ENCODE results near the gene CD209. TPM values are rescaled to one million over a fixed set of nuclear protein-coding genes. Genes with fewer than 3 reads are reported as not detected.
"Not testable (repeated sequence)": the region's sequence is repeated elsewhere in the genome, so short reads cannot be mapped to it uniquely, and the experiment has no call there.

CD209 gene
- total RNA-seq, 1 donor from 2014 or later = 7.5 TPM

DNA sequence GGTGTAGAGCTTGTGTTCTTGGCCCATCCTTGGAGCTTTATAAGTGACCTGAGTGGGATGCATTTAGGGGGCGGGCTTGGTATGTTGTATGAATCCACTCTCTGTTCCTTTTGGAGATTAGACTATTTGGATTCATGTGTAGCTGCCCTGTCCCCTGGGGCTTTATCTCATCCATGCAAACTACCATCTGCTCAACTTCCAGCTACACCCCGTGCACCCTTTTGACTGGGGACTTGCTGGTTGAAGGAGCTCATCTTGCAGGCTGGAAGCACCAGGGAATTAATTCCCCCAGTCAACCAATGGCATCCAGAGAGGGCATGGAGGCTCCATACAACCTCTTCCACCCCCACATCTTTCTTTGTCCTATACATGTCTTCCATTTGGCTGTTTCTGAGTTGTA is 21.8 kb upstream of the CD209 start:
- no peak for DNase-seq (ENCODE audit: low spot score)

- no peak for DNase-seq (ENCODE audit: low spot score)
Measured at GRCh38 chr19:7767487-7767886, 20.2 kb upstream of the CD209 start.

DNA sequence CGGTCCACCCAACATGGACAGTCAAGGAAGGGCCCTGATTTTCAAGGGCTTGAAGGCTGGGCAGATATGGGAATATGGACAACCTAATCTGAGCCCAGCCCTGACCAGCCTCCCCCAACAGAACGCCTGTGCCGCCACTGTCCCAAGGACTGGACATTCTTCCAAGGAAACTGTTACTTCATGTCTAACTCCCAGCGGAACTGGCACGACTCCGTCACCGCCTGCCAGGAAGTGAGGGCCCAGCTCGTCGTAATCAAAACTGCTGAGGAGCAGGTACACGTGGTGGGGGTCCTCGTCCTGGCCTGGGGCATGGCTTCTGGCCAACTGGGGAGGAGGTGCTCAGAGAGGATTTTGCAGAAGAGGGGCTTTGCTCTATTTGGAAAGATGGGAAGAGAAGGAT is 19.2 kb upstream of the CD209 start:
- DNase-seq (ENCODE audit: low spot score) = no peak

- not testable (repeated sequence) for DNase-seq (ENCODE audit: low spot score)
Measured at GRCh38 chr19:7765043-7765442, 17.7 kb upstream of the CD209 start.

GRCh38 chr19:7764157-7764556 is 16.8 kb upstream of the CD209 start:
- DNase-seq (ENCODE audit: low spot score) = not testable (repeated sequence)

GRCh38 chr19:7763696-7764095 is 16.4 kb upstream of the CD209 start:
- no peak for DNase-seq (ENCODE audit: low spot score)

DNA sequence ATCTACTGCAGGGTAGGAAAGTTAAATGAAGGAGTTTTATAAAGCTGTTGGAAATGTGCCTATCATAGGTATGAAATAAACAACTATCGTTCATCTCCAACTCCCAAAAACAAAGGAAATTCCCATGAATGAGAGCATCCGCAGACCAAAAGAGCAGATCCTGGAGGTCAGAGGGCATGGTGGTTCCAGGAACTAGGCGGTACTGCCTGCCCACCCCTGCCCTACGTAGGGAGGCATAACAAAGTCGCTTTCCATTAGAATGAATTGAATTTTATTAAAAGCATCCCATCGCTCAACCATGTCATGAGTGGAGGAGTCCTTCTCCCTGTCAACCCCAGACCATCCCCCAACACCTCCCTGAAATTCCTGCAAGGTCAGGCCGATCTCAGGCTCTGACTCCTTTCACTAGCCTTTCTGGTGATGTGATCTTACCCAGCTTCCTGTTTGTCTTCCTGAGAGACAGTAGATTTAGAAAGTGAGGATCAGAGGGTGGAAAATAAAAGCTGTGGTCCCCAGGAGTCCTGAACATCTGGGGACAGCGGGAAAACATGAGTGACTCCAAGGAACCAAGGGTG is 15.5 kb upstream of the CD209 start, which contains the start of gene CLEC4M:
Gene CLEC4M (plus strand): TSS at position 525 of the 575 bp plus-strand sequence. CDS start 24 bp downstream, at position 549.
- DNase-seq (ENCODE audit: low spot score) = no peak

- no peak for DNase-seq (ENCODE audit: low spot score)
Measured at GRCh38 chr19:7759156-7759555, 11.8 kb upstream of the CD209 start.

DNA sequence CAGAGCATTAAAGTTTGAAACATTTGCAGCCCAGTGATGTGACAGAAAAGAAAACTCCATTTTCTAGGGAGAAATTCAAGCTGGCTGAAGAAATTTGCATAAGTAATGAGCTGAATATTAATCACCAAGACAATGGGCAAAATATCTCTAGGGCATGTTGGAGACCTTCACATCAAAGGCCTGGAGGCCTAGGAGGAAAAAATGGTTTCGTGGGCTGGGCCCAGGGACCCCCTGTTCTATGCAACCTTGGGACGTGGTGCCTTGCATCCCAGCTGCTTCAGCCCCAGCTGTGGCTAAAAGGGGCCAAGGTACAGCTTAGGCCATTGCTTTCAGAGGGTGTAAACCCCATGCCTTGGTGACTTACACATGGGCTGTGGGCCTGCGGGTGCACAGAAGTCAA is 10.0 kb upstream of the CD209 start:
- no peak for DNase-seq (ENCODE audit: low spot score)

DNA sequence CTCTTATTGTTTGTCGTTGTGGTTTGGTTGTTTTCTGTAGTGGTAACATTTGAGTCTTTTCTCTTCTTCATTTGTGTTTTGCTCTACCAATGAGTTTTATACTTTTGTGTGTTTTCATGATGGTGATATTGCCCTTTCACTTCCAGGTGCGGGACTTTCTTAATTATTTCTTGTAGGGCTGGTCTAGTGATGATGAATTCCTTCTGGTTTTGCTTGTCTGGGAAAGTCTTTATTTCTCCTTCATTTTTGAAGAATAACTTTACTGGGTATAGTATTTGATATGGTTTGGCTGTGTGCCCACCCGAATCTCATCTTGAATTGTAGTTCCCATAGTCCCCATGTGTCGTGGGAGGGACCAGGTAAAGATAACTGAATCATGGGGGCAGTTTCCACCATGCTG is 8.9 kb upstream of the CD209 start:
- DNase-seq (ENCODE audit: low spot score) = no peak

DNA sequence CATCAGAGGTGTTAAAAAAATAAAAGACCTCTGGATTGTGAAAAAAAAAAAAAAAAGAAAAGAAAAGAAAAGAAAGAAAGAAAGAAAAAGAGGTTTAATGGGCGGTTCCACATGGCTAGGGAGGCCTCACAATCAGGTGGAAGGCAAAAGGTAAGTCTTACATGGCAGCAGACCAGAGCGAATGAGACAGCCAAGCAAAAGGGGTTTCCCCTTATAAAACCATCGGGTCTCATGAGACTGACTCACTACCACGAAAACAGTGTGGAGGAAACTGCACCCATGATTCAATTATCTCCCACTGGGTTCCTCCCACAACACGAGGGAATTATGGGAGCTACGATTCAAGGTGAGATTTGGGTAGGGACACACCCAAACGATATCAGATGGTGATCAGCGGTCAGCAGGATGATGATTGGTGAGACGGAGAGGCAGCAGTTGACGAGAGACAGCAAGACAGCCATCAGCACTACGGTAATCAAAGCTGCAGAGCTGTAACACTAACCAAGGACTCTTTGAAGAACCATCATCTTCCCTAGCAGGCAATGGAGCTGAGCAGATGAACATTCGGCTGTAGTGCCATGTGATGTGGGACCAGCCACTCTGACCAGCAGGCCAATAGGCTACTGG is 3.9 kb upstream of the CD209 start:
- DNase-seq (ENCODE audit: low spot score) = no peak

GRCh38 chr19:7748756-7749155 is 1.4 kb upstream of the CD209 start:
- DNase-seq (ENCODE audit: low spot score) = no peak

DNA sequence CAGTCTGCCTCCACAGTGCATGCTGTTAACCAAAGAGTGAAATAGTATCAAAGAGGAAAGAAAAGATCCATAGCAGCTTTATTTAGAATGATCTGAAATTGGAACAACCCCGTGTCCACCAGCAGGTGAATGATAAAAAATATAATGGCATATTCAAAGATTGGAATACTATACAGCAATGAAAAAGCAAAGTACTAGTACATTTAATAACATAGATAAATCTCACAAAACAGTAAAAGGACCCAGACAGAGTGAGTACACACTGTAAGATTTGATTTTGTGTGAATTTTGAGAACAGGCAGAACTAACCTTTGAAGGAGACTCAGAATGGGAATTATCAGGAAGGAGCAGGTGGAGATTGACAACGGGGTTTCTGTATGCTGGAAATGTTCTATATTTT is 837 bp upstream of the CD209 start:
- DNase-seq (ENCODE audit: low spot score) = no peak

GRCh38 chr19:7746306-7746705 is 1.0 kb downstream of the CD209 start:
- DNase-seq (ENCODE audit: low spot score) = not testable (repeated sequence)

- no peak for DNase-seq (ENCODE audit: low spot score)
Measured at GRCh38 chr19:7744871-7745650, 2.3 kb downstream of the CD209 start.

DNA sequence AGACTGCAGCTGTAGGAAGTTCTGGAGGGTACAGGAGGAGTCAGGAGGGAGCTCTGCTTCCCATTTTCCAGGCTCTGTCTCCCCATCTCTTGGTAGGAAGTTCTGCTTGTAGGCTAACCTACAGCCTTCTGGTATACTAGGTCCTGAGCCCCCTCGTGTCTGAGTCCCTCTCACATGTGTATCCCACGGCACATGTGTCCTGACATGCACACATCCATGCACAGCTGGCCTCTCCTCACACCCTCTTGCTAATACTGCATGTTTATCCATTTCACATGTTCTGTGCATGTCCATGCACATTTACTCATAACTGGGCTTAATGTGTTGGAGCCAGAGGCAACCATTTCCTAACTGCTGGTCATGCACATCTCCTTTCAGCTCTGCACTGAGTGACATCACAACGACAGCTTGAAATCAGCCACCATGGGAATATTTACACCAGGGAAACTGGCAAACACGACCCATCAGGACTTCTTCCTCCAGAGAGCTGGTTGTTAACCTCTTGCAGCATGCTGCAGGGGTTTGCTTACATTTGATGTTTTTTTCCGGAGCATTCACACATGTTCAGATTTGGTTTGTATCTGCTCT is 3.0 kb downstream of the CD209 start:
- DNase-seq (ENCODE audit: low spot score) = no peak

DNA sequence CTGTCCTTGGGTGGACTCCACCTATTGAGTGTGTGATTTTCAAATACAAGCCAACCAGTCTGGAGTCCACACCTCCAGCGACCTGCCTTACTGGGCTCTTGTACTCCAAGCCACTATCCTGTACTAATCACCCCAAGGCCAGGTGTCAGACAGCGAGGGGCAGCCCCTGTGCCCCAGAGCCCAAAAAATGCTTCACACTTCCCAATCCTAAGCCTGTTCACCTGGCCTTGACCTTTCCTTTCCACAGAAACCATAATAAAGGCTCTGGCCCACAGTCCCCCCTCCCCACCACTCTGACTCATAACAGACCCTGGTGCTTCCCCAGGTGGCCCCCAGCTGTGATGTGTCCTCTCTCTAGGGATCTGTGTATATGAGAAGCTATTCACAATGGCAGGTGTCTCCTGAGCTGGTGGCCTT is 3.9 kb downstream of the CD209 start:
- no peak for DNase-seq (ENCODE audit: low spot score)

DNA sequence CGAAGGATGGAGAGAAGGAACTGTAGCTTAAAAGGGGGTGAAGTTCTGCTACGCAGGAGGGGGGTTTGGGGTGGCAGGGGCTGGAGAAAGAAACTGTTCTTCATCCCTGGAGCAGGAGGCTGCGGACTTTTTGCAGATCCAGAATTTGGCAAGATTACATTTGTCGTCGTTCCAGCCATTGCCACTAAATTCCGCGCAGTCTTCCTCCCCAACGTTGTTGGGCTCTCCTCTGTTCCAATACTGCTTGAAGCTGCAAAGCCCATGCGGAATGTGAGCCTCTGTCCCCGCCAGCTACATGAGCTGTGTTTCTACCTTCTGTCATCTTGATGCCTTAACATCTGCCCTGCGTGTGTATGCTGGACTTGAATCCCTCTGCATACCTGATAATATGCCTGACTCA is 4.3 kb downstream of the CD209 start:
- DNase-seq (ENCODE audit: low spot score) = no peak

- DNase-seq (ENCODE audit: low spot score) = no peak
Measured at GRCh38 chr19:7742575-7742974, 4.8 kb downstream of the CD209 start.

- DNase-seq (ENCODE audit: low spot score) = no peak
Measured at GRCh38 chr19:7740682-7741054, 6.7 kb downstream of the CD209 start.

DNA sequence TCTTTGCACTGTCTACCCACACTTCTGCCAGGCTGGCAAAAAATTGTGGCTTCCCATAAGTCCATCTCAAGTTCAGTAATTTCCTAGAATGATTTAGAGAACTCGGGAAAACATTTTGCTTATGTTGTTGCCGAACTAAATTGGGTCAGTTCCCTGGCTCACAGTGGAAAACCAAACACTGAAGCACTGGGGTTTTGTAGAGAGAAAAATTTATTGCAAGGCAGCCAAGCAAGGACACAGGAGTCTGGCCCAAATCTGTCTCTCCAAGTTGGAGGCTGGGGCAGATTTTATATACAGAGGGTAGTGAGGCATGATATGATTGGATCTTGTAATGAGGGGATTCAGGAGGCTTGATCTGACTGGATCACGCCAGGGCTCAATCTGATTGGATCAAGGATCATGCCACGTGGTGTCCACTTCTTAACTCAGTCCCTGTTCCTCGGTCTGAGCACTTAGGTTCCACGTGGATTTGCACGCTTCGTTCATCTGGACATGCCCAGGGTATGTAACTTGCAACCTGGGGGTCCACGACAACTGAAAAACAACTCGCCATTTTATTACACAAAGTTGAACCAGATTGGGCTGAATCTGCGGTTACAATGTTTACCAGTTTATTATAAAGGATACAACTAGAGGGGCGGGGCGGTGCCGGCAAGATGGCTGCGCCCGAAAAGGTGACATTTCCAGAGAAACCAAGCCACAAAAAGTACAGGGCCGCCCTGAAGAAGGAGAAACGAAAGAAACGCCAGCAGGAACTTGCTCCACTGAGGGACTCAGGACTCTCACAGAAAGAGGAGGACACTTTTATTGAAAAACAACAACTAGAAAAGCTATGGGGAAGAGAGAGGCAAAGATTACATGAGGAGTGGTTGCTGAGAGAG is 7.3 kb downstream of the CD209 start:
- DNase-seq (ENCODE audit: low spot score) = no peak
